ENCODE results near the gene UBN2. TPM values are rescaled to one million over a fixed set of nuclear protein-coding genes. Genes with fewer than 3 reads are reported as not detected.

UBN2 gene
- total RNA-seq, 2 experiments from 2014 or later = 7.0 to 7.6 TPM

DNA sequence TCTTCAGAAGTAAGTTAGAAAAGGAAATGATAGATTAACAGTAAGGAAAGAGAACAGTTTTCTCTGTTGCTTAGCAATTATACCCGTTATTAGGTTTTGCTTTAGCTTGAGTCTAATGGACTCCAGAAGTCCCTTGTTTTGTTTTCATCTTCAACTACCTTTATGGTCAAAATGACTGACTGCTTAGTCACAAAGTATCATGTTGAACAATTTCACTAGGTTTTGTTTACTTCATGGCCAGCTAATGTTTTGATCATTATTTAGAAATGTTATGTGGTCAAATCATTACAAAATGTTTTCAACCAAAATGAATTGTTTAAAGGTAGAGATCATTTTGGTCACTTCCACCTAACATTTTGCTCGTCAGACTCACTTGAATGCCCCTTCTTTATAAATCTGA lies 1.9 kb downstream of the UBN2 start:
- Mint-ChIP-seq H3K27me3 (peaks cover 6% of the 10 kb centered on the region), H3K27ac (no peak overlapping the region), H3K4me3 (peak overlapping the region; percentile 87), H3K9me3 (no peaks in the 10 kb centered on the region), H3K36me3 (ENCODE audit: low read depth) (peaks cover 9% of the 10 kb centered on the region), H3K4me1 (ENCODE audit: low read depth) (peaks cover 27% of the 10 kb centered on the region)
- intact Hi-C loops (cut with micrococcal nuclease) = loop anchor here (5.0 kb wide), 1 partner anchor 116 kb away; no protein-coding TSS in a partner anchor
- ATAC-seq (no peak), DNase-seq (no peak)
- ChIA-PET CTCF (interaction anchor here (1.0 kb wide), 1 partner anchor 107 kb away, joined by 3 read pairs; no protein-coding TSS in a partner anchor), POLR2A (interaction anchor here (1.2 kb wide), 1 partner anchor 139 kb away, joined by 3 read pairs; no protein-coding TSS in a partner anchor)
- no peak for TF ChIP-seq CTCF (IDR thresholded peaks at IDR 0.05)

GRCh38 chr7:139241258-139241657 lies 10.2 kb downstream of the UBN2 start:
- no peak for ATAC-seq

GRCh38 chr7:139242741-139243281 lies 11.8 kb downstream of the UBN2 start:
- no peak overlapping the region for H3K27ac Mint-ChIP-seq
- no peaks in the 10 kb centered on the region for H3K9me3 Mint-ChIP-seq
- DNase-seq (no peak), ATAC-seq (peak; percentile 55)
- H3K36me3 Mint-ChIP-seq (ENCODE audit: low read depth) = peaks cover 24% of the 10 kb centered on the region
- intact Hi-C loops (cut with micrococcal nuclease) = no loop called here
- H3K4me3 Mint-ChIP-seq = no peak overlapping the region
- TF ChIP-seq CTCF (IDR thresholded peaks at IDR 0.05) = no peak
- H3K4me1 Mint-ChIP-seq (ENCODE audit: low read depth) = peaks cover 6% of the 10 kb centered on the region
- CTCF ChIA-PET = no interaction called here
- H3K27me3 Mint-ChIP-seq = no peaks in the 10 kb centered on the region
- POLR2A ChIA-PET = interaction anchor here (1.3 kb wide), 1 partner anchor 11 kb away, joined by 3 read pairs; the partner anchor contains the start of gene UBN2

More at GRCh38 chr7:139241258-139241657, 10.2 kb downstream of the UBN2 start:
- ChIA-PET CTCF (no interaction called here), POLR2A (no interaction called here)
- Mint-ChIP-seq H3K4me3 (no peak overlapping the region), H3K36me3 (ENCODE audit: low read depth) (peaks cover 26% of the 10 kb centered on the region), H3K27me3 (no peaks in the 10 kb centered on the region), H3K27ac (no peak overlapping the region), H3K4me1 (ENCODE audit: low read depth) (peaks cover 4% of the 10 kb centered on the region), H3K9me3 (no peaks in the 10 kb centered on the region)
- TF ChIP-seq CTCF (IDR thresholded peaks at IDR 0.05) = no peak
- no peak for DNase-seq
- intact Hi-C loops (cut with micrococcal nuclease) = no loop called here

DNA sequence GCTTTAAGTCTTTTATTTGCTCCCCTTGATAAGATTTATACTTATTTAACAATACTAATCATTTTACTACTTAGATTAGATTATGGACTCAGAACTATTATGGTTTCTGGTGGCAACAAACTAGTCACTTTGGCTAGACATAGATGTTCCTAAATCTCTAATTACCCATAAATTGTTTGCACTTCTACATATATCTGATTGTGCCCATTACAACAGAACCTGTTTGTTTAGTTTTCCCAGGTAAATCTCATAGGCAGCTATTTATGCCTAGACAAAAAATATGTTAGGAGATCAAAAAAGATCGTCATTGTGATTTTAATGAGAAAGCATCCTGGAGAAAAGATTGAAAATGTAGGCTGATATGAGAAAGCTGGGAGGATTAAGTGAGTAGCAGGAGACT lies 14.4 kb downstream of the UBN2 start:
- CTCF ChIA-PET = no interaction called here
- peaks cover 26% of the 10 kb centered on the region for H3K36me3 Mint-ChIP-seq (ENCODE audit: low read depth)
- H3K27ac Mint-ChIP-seq = no peak overlapping the region

More for the DNA sequence above, 14.4 kb downstream of the UBN2 start:
- no peak for TF ChIP-seq CTCF (IDR thresholded peaks at IDR 0.05)
- POLR2A ChIA-PET = no interaction called here
- H3K27me3 Mint-ChIP-seq = no peaks in the 10 kb centered on the region
- H3K9me3 Mint-ChIP-seq = no peaks in the 10 kb centered on the region
- no peak for ATAC-seq
- no peak overlapping the region for H3K4me3 Mint-ChIP-seq
- intact Hi-C loops (cut with micrococcal nuclease) = no loop called here
- H3K4me1 Mint-ChIP-seq (ENCODE audit: low read depth) = peaks cover 6% of the 10 kb centered on the region
- no peak for DNase-seq

Measured in activated CD8-positive, alpha-beta T cell treated with anti-CD3 and anti-CD28 coated beads for 36 hours (primary cell).